Ishikawa (cell line): ENCODE measurements around the gene PRKCD.

Experiments
- CEBPB ChIP-seq: IDR thresholded peaks from 2 replicates; pipeline ENCODE4 v1.6.1; 2012
- CREB1 ChIP-seq: IDR thresholded peaks from 2 replicates; pipeline ENCODE4 v1.6.1; 2012; ENCODE audit warnings: low read depth
- EGR1 ChIP-seq: IDR thresholded peaks from 2 replicates; pipeline ENCODE4 v1.6.1; 2012
- EP300 ChIP-seq: IDR thresholded peaks from 2 replicates; pipeline ENCODE4 v1.6.1; 2012; ENCODE audit warnings: borderline replicate concordance
- FOXM1 ChIP-seq: IDR thresholded peaks from 2 replicates; pipeline ENCODE4 v1.6.1; 2012; ENCODE audit warnings: low read depth, borderline replicate concordance
- MAX ChIP-seq: IDR thresholded peaks from 2 replicates; pipeline ENCODE4 v1.6.1; 2012
- NFIC ChIP-seq: IDR thresholded peaks from 2 replicates; pipeline ENCODE4 v1.6.1; 2012
- RAD21 ChIP-seq: IDR thresholded peaks from 2 replicates; pipeline ENCODE4 v1.6.1; 2012; ENCODE audit warnings: low read depth
- REST ChIP-seq: IDR thresholded peaks from 2 replicates; pipeline ENCODE4 v1.6.1; 2012; ENCODE audit warnings: low read depth, mild to moderate bottlenecking
- TAF1 ChIP-seq: IDR thresholded peaks from 2 replicates; pipeline ENCODE4 v1.6.1; 2012; ENCODE audit warnings: low read depth, mild to moderate bottlenecking
- TCF12 ChIP-seq: IDR thresholded peaks from 2 replicates; pipeline ENCODE4 v1.6.1; 2012; ENCODE audit warnings: low read depth
- TEAD4 ChIP-seq: IDR thresholded peaks from 2 replicates; pipeline ENCODE4 v1.6.1; 2012
- USF1 ChIP-seq: IDR thresholded peaks from 2 replicates; pipeline ENCODE4 v1.6.1; 2012
- YY1 ChIP-seq: IDR thresholded peaks from 2 replicates; pipeline ENCODE4 v1.6.1; 2012; ENCODE audit warnings: low read depth
- ZBTB7A ChIP-seq: IDR thresholded peaks from 2 replicates; pipeline ENCODE4 v1.6.1; 2012; ENCODE audit warnings: low read depth

Gene PRKCD

GRCh38 chr3:53150247-53151085, 10.5 kb upstream of the PRKCD start:
- TF ChIP-seq TAF1, result no peak
- no peak for TF ChIP-seq ZBTB7A
- TF ChIP-seq RAD21, result no peak
- TF ChIP-seq REST, result no peak
- no peak for TF ChIP-seq TEAD4
- no peak for TF ChIP-seq CEBPB
- 0 out of 2 replicates have a peak, but pooled peaks have one; percentile 34 for TF ChIP-seq NFIC
- TF ChIP-seq TCF12, result no peak
- TF ChIP-seq USF1, result peak; percentile 49
- TF ChIP-seq EP300, result no peak
- peak; percentile 50; the same call in 1 of the 2 replicates for TF ChIP-seq MAX
- TF ChIP-seq FOXM1, result no peak

GRCh38 chr3:53151465-53151864, 9.5 kb upstream of the PRKCD start:
- no peak for TF ChIP-seq ZBTB7A
- TF ChIP-seq RAD21, result no peak
- no peak for TF ChIP-seq EP300
- no peak for TF ChIP-seq TEAD4
- TF ChIP-seq EGR1, result no peak
- no peak for TF ChIP-seq TCF12
- TF ChIP-seq TAF1, result no peak
- no peak for TF ChIP-seq CREB1
- TF ChIP-seq FOXM1, result no peak
- TF ChIP-seq MAX, result no peak
- no peak for TF ChIP-seq CEBPB
- TF ChIP-seq YY1, result no peak
- no peak for TF ChIP-seq USF1
- no peak for TF ChIP-seq NFIC
- TF ChIP-seq REST, result no peak

- TF ChIP-seq USF1 (no peak), TCF12 (no peak), RAD21 (no peak), REST (no peak)
These were observed 8.9 kb upstream of the PRKCD start for GRCh38 chr3:53151870-53152660.
